ENCODE data around the gene WASHC3.
"Not testable (repeated sequence)": the region's sequence is repeated elsewhere in the genome, so short reads cannot be mapped to it uniquely, and the experiment has no call there.

Gene WASHC3

GRCh38 chr12:102050660-102051430, 10.9 kb downstream of the WASHC3 start:
- no peak for DNase-seq

DNA sequence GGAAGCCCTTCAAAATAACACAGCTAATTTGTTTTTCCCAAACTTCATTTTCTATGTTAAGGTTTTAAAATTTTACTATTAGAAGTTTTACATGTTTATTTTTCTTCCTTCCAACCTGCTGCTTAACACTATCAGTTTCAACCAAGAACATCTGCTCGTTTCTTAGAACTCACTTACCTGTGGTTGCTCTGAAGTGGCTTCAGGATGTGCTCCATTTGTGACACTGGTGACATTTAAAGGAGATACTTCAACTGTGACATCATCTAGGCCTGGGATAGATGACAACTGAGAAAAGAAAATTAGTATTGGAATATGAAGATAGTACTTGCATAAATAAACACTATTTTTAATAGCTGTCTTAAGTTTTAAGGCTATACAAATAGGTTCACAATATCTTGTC, 17.9 kb downstream of the WASHC3 start:
- DNase-seq: no peak

- no peak for DNase-seq
Measured at GRCh38 chr12:102033991-102034745, 27.6 kb downstream of the WASHC3 start.

GRCh38 chr12:102031852-102032251, 29.9 kb downstream of the WASHC3 start:
- DNase-seq: no peak

DNA sequence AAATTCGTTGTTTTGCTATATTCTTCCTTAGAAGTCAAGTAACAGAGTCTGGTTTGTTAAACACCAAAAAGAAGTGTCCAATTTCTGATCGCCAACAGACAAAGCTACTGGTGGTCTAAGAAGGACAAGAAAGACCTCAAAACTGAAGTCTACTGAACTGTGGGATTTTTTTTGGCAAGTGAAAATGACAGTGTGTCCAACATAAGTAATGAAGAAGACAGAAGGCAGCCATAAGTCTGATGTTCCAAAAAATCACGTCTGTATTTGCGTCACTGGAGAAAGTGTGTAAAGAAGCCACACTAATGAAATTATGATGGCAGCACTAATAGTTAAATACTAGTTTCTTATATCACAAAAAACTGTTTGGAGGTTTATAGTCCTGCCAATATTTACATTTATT, 32.6 kb downstream of the WASHC3 start:
- no peak for DNase-seq

DNA sequence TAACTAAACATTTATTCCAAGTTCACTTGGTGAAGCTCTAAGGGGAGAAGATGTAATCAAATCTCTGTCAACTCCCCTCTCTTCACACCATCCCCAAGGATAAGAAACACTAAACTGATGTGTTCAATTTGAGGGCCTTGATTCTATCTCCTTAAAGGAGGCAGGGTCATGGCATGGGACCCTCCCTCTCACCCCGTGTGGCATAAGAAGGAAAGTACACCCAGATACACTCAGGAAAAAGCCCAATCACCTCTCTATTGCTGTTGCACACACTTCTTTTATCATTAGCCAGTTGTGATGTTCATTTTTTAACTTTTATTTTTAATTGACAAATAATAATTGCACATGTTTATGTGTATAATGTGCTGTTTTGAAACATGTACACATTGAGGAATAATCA, 35.1 kb downstream of the WASHC3 start:
- no peak for DNase-seq

- DNase-seq: no peak
Measured at GRCh38 chr12:102024765-102025164, 37.0 kb downstream of the WASHC3 start.

DNA sequence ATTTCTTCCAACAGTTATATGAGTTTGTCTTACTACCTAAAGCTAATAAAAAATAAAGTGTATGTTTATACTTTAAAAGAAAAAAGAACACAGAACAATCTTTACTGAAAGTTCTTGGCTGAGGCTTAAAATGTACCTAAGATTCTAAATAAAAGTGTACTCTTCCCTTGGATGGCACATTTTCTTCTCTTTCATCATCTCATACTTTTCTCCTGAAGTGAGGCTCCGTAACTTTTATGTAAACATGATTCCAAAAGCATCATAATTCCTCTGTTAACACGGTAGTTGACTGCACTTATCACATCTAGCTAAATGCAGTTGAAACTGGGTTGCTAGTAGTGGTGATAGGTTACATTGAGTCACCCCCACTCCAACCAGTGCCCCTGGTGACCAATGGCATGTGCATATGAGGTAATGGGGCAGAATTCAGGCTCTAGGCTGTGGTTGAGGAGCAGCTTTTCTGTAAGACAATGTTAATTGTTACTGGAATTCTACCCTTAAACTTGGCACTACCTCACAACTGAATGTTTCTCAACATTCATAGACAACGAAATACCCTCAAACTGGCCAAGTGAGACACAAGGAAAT, 38.4 kb downstream of the WASHC3 start:
- no peak for DNase-seq

DNA sequence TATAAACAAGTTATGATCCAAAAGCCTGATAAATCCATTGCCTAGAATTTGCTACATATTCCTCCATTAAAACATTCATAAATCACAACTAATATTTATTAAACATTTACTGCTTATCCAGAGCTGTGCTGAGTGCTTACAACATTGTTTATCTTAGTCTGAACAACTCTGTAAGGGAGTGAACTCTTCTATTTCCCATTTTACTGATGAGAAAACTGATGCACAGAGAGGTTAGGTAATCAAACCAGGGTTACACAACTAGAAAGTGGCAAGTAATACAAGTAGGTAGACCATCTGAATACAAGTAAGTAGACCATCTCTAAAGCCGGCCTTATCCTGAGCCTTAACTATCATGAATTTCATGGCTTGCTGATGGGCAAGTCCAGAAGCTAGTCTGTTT, 39.5 kb downstream of the WASHC3 start:
- no peak for DNase-seq

- no peak for DNase-seq
Measured at GRCh38 chr12:102021540-102022246, 40.1 kb downstream of the WASHC3 start.

DNA sequence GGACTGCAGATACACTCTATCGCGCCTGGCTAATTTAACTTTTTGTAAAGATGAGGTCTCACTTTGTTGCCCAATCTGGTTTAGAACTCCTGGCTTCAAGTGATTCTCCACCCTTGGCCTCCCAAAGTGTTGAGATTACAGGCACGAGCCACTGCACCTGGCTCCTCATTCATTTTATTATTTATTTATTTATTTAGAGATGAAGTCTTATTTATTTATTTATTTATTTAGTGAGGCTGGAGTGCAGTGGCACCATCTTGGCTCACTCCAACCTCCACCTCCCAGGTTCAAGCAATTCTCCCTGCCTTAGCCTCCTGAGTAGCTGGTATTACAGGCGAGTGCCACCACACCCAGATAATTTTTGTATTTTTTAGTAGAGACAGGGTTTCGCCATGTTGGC, 43.2 kb downstream of the WASHC3 start:
- not testable (repeated sequence) for DNase-seq

DNA sequence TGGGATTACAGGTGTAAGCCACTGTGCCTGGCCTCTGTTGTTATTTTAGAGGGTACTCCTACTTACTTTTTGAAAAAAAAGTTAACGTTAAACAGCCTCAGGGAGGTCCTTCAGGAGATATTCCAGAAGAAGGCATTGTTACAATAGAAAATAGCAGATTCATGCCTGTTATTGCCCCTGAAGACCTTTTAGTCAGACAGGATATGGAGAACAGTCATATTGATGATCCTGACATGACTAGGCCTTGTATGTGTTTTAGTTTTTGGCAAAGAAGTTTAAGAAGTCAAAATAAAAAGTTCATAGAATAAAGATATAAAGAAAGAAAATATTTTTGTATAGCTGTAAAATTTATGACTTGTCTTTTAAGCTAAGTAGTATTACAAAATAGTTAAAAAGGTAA, 45.3 kb downstream of the WASHC3 start:
- no peak for DNase-seq

DNA sequence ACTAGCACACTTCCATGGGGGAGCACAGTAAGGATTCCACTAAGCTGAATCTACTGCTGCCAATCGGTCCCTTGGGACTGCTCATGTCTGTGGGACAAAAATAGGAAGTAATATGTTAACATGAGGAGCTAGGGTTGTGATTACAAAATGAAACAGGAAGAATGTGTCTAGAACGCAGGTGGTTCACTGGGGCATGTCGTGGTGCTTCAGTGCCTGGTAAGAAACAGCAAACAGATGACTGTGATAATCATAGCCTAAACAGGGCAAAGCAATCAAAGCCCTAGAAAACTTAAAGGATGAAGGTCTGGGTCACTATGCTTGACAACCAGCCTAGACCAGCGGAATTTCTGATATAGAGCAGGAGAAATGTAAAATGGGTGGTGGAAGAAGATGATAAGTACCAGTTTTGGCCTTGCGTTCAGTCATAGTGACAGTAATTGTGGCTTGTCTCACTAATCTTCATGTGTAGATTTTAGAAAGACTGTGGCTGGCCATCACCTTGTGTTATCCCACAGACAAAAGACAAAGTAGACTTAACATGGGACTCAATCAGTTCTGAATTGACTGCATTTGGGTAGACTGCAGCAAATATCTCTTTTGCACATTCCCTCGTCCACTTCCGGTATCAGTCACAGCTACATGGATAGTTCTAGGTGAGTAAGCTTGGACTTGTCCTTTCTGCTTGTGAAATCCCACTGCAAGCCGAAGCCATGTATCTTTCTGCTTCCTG, 51.4 kb downstream of the WASHC3 start:
- no peak for DNase-seq

DNA sequence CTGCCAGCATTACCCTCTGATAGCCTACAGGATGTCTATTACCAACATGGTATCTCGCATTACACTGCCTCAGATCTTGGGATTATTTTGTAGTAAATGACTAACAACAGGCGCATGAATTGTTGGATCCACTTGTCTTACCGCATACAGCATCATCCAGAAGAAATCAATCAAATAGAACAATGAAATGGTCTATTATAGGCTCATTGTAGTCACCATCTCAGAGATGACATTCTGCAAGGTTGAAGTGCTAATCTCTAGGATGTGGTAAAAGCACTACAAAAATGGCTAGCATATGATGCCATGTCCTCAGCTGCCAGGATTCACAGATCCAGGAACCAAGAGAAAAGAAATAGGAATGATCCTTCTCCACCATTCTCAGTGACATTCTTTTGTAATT, 52.0 kb downstream of the WASHC3 start:
- no peak for DNase-seq

- no peak for DNase-seq
Measured at GRCh38 chr12:102008615-102009126, 53.1 kb downstream of the WASHC3 start.

GRCh38 chr12:102005256-102005655, 56.5 kb downstream of the WASHC3 start:
- no peak for DNase-seq

GRCh38 chr12:101997102-101997501, 64.7 kb downstream of the WASHC3 start:
- no peak for DNase-seq

DNA sequence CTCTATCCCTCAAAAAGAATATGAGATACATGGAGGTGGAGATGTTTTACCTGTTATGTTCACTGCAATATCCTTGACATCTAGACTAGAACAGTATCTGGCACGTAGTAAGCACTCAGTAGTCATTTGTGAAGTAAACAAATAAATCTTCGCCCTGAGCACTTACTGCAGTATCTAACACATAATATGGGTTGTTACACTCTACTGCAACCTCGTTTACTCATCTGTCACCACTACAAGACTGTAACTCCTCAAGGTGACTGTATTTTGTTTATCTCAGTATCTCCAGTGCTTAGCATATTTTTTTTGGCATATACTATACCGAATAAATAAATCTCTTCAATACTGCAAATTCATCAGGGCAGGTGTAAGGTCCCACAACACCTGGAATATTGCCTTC, 66.1 kb downstream of the WASHC3 start:
- no peak for DNase-seq

GRCh38 chr12:101992091-101992490, 69.7 kb downstream of the WASHC3 start:
- no peak for DNase-seq

GRCh38 chr12:101982307-101982706, 79.5 kb downstream of the WASHC3 start:
- DNase-seq: no peak

GRCh38 chr12:101981868-101982267, 79.9 kb downstream of the WASHC3 start:
- DNase-seq: no peak

DNA sequence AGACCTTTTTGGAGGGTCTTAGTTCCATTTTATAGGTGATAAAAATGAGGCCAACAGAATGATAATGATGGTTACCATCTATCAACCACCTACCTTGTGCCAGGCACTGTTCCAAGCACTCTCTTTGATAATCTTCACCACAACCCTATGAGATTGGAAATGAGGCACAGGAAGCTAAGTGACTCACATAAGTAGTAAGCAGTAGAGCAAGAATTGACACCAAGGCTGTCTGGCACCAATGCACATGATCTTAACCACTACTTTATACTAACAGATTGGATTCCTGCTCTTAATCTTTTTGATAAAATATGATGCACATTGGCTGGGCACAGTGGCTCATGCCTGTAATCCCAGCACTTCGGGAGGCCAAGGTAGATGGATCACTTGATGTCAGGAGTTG, 93.0 kb downstream of the WASHC3 start:
- no peak for DNase-seq

GRCh38 chr12:101967506-101967905, 94.3 kb downstream of the WASHC3 start:
- no peak for DNase-seq

Measured in NCI-H1048 (cell line).